Measurements from ENCODE around the gene PITRM1.
"Not testable (repeated sequence)": the region's sequence is repeated elsewhere in the genome, so short reads cannot be mapped to it uniquely, and the experiment has no call there.

Gene PITRM1

DNA sequence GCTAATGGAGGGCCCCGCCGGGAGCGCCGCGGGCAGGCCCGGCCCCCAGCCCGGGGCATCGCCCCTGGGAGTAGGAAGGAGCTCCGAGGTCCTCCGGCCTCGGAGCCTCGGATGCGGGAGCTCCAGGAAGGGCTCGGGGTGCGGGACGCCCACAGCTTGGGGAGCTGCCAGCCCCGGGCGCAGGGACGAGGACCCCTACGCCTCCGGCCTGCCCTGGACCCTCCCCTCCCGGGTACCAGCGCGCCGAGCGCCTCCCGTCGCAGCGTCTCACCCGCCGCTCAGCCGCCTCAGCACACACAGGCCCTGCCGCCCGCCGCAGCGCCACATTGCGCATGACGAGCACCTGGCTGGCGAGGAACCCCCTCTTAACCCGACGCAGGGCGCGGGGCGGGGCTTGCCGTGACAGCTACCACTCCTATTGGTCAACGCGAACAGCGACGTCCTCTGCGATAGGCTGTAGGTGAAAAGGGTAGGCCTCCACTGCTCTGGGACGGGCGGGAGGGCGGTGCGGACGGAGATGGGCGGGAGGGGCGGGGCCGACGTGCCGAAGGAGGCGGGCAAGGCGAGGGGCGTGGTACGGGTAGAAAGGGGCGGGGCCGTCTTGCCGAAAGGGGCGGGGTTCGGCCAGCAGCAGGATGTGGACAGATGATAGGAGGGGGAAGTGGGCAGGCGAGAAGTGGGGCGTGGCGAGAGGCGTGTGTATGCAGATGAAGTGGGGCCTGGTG lies at the start of gene PITRM1:
TSS of gene PITRM1 (minus strand) at position 337 of the 725 bp plus-strand sequence. CDS start at position 327, 10 bp downstream.
- peak; percentile 100 for DNase-seq

- no peak for DNase-seq
Measured at GRCh38 chr10:3222068-3222467, 49.5 kb upstream of the PITRM1 start.

DNA sequence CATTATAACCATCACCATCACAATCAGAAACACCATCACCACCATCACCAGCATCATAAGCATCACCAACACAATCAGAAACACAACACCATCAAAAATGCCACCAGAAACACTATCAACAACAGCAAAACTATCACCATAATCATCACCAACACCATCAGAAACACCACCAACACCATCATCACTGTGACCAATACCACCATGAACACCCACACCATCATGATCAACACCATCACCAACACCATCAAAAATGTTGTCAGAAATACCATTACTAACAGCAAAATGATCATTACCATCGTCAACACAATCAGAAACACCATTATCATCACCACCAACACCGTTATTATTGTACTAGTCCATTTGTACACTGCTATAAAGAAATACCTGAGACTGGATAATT lies 49.0 kb upstream of the PITRM1 start:
- not testable (repeated sequence) for DNase-seq

- DNase-seq, result no peak
Measured at GRCh38 chr10:3220853-3221252, 48.3 kb upstream of the PITRM1 start.

DNA sequence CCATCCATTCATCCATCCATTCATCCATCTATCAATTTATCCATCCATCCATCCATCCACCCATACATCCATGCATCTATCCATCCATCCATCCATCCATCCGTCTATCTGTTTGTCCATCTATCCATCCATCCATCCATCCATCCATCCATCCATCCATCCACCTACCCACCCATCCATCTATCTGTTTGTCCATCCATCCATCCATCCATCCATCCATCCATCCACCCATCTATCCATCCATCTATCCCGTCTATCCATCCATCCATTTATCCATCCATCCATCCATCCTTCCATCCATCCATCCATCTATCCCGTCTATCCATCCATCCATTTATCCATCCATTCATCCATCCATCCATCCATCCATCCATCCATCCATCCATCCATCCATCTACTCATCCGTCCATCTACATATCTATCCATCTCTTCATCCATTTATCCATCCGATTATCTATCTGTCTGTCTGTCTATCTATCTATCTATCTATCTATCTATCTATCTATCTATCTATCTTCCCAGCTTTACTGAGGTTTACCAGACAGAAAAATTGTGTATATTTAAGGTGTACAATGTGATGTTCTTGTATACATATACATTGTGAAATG lies 46.5 kb upstream of the PITRM1 start:
- not testable (repeated sequence) for DNase-seq

- DNase-seq, result no peak
Measured at GRCh38 chr10:3217853-3218252, 45.3 kb upstream of the PITRM1 start.

- no peak for DNase-seq
Measured at GRCh38 chr10:3217301-3217700, 44.7 kb upstream of the PITRM1 start.

DNA sequence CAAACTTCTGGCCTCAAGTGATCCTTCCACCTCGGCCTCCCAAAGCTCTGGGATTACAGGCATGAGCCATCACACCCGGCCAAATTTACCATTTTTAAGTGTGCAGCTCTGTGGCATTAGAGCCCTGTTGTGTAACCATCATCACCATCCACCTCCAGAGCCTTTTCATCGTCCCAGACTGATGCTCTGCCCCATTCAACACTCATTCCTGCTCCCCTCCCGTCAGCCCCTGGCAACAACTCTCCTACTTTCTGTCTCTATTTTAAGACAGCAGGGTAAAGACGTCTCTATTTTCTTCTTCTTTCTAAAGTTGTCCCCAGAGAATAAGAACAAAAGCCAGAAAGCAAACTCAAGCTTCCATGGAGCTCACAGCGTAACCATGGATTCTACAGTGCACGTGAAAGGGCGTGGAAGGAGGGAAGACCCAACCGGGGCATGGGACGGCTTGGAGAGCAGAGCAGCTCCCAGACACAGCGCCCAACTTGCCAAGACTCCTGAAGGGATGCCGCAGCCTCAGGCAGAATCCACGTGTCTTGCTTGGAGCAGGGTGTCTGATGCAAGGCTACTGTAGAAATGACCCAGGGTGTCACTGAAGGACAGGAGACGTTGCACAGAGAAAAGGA lies 42.7 kb upstream of the PITRM1 start:
- no peak for DNase-seq

DNA sequence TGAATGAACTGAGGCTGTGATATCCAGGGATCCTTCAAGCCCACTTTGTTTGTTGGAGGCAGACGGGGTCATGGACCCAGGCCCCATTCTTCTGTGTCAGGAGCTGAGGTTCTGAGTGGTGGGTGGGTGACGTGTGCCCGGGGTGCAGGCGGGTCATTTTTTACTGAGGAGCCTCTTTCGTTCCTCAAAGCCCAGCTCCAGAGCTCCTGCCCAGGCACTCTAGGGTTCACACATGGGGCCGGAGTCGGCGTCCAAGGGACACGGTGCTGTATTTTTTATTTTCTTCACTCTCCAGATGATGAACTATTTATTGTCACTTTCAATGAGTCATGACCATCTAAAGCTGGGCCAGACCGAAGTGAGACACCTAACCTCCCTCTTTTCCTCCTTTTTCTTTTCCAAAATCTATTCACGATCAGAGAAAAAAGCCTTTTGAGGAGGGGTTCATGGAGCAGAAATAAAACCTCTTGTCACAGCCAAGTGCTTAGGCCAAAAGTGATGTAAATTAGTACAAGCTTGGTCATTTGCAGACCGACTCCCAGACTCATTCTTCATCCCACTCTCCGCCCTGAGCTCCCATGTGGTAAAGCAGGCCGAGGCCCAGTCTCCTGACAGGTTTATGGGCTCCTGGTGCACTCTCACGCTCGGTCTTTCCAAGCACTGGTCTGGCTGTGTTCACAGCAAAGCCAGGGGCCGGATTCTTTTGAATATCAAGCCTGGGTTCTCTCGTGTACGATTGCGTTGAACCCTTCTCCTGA lies 41.4 kb upstream of the PITRM1 start:
- DNase-seq, result no peak

- no peak for DNase-seq
Measured at GRCh38 chr10:3213208-3213607, 40.6 kb upstream of the PITRM1 start.

- DNase-seq, result no peak
Measured at GRCh38 chr10:3210251-3210877, 37.8 kb upstream of the PITRM1 start.

DNA sequence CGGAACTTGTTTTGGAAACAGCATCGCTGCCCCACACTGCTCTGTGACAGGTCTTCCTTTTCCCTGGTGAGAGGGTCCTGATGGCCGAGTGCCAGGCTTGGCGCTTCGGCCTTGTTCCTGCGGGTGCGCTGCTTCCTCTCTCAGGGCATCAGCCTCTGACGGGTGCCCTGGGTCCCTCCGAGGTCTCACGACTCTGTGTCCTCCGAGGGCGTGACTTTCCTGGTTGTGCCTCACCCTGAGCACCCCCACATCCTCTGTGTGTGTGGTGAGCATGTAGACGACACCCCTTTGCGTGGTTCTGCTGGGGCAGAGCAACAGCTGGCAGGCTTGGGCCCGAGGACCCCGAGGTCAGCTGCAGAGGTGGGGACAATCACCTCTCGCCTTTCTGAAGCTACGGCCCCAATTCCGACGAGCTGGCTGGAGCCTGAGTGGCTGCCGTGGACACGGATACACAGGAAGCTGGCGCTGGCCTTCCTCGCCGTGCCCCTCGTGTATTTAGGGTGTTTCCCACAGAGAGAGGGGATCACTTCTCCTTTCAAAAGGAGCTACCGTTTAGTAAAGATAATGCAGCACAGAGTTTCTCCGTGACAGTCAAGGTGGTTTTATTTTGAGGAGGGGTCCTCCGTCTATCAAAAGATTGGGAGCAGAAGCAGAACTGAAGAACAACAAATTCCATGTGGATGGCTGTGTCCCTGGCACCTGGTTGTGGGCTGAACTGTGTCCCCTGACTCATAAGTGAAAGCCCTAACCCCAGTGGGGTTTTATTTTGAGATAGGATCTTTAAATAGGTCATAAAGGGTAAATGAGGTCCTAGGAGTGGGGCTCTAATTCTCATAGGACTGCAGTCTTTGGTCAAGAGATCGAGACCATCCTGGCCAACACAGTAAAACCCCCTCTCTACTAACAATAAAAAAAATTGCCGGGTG lies 36.2 kb upstream of the PITRM1 start:
- no peak for DNase-seq

- DNase-seq, result no peak
Measured at GRCh38 chr10:3207351-3207750, 34.8 kb upstream of the PITRM1 start.

- DNase-seq, result no peak
Measured at GRCh38 chr10:3206511-3207157, 34.1 kb upstream of the PITRM1 start.

DNA sequence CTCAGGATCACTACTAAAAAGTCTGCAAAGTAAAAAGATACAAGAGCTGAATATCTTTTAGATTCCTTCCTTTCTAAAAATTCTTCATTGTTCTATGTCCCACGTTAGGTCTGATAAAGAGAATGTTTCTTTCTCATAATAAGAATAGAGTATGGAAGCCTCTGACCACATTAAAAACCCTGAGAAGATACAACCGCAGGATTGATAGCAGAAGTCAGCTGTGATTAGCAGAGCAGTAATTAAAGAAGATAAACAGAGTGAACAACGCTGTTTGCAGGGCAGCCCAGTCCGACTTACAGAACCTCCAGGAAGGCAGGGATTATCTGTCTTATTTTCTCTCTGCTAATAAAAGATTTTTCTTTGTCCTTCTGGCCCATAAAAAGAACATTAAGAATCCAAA lies 31.4 kb upstream of the PITRM1 start:
- no peak for DNase-seq

DNA sequence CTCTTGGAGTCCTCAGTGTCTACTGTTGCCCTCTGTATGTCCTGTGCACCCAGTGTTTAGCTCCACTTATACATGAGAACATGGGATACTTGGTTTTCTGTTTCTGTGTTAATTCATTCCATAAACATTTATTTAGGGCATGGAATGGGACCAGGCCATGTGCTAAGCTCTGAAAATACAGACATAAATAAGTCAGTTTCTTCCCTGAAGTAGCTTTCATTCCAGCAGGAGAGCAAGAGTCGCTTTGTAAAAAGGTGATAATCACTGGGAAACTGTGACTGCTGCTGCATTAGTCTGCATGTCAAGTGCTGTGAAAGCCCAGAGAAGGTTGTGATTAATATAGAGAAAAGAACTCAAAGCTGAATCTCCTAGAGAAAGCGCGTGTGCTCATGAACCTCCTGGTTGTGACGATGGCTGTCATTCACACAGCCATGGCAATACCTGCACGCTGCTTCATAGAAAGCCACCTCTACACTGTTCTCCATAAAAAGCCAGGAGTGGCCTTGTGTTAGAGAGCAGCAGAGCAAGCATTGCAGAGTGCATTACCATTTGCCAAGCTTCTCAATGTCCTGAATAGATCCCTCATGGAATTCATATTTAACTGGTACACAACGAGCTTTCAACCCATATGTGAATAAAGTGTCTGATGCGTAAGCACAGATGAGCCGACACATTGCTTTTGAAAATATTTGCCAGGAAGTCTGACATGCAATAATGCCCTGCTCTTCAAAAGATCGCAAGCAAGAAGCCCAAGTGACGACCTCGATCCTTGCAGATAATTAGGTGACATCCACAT lies 30.6 kb upstream of the PITRM1 start:
- DNase-seq, result no peak

DNA sequence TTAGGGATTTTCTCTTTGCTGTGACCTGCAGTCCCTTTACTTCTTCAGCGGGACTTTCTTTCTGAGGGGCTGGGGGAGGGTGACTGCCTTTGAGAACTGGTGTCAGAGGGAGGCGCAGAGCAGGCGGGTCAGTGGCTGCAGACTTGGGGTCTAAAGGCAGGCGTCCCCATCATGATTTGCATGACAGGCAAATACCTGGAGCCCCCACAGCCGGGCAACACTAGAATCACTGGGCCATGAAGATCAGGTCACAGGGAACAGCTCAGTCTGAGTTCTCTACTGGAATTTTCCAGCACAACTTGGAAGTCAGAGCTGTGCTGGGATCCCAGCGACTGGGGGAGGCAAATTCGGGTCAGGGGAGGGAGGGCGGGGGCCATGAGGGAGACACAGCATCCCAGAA lies 29.2 kb upstream of the PITRM1 start:
- no peak for DNase-seq

DNA sequence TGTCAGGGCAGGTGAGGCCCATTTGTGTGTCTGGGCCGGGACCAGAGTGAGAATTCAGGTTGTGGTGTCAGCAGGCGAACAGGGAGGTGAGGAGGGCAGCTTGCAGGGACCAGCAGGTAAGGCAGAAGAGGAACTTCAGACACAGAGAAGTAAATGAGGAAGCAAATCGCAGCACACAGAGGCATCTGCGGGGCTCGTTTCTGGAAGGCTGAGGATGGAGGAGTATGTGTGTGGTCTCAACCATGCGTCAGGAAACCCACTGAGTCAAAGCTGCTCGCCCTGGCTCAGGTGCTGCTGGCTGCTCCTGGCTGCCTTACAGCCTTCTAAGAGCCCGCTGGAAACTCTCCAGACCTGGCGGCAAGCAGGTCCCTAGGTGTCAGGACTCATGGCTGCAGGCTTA lies 26.9 kb upstream of the PITRM1 start:
- no peak for DNase-seq

DNA sequence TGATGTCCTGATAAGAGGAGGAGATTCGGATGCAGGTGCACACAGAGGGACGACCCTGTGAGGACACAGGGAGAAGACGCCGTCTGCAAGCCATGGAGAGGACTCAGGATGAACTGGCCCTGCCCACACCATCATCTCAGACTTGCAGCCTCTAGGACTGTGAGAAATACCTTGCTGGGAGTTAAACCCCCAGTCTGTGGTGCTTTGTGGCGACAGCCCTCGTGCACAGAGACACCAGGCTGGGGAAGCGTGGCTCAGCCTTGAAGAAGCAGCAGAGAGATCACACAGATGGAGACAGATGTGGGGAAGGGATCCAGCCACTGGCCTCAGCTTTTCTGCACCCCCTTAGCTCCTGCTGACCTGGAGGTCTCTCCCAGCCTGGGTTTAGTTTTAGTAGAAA lies 26.3 kb upstream of the PITRM1 start:
- DNase-seq, result no peak

DNA sequence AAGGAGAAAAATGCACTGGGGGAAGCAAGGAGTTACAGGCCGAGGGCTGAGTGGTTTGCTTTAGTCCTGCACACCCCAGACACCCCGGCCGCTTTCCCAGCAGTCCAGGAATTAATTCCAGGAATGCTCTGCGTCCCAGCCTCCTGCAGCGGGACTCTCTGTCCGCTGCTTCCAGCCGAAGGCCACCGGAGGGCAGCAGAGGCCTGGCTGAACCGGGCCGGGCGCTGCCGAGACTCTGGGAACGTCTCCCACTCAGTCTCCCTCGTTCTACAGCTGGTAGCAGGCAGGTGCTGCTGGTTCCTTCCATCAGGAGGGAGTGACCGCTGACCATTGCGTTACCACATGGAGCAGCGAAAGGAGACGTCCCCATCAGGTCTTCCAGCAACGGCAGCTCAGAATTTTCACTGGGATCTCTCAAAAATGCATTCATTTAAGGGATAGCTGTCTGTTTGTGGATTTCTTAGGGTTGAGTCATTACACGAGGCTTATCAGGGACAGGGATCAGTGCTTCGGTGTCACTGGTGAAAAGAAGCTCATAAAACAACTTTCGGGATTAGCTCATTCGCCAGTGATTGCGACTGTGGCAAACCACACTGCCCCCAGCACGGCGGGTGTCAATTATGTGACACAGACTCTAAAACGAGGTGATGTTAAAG lies 24.9 kb upstream of the PITRM1 start:
- DNase-seq, result peak; percentile 82
